GM18511 (cell line): ENCODE measurements around the gene INAVA.
"Not testable (repeated sequence)": the region's sequence is repeated elsewhere in the genome, so short reads cannot be mapped to it uniquely, and the experiment has no call there.

ENCODE experiments used
- ATAC-seq: cut with Tn5 transposase; IDR thresholded peaks from one replicate; pipeline ENCODE4 v1.9.1; 2021; ENCODE audit warnings: mild to moderate bottlenecking, moderate library complexity; ENCODE audit not compliant: unreplicated experiment

The INAVA gene

GRCh38 chr1:200917291-200917817 is 22.7 kb downstream of the INAVA start:
- no peak for ATAC-seq

GRCh38 chr1:200918006-200918405 is 23.3 kb downstream of the INAVA start:
- ATAC-seq, result no peak

- ATAC-seq, result no peak
Measured at GRCh38 chr1:200919386-200919785, 24.7 kb downstream of the INAVA start.

- no peak for ATAC-seq
Measured at GRCh38 chr1:200921571-200922110, 26.9 kb downstream of the INAVA start.

- no peak for ATAC-seq
Measured at GRCh38 chr1:200922406-200922805, 27.7 kb downstream of the INAVA start.

- no peak for ATAC-seq
Measured at GRCh38 chr1:200923601-200924000, 28.9 kb downstream of the INAVA start.

GRCh38 chr1:200925831-200926230 is 31.1 kb downstream of the INAVA start:
- ATAC-seq, result no peak

GRCh38 chr1:200929530-200930278 is 35.0 kb downstream of the INAVA start:
- ATAC-seq, result no peak

- ATAC-seq, result not testable (repeated sequence)
Measured at GRCh38 chr1:200930285-200930684, 35.6 kb downstream of the INAVA start.

- ATAC-seq, result no peak
Measured at GRCh38 chr1:200931776-200932175, 37.1 kb downstream of the INAVA start.

GRCh38 chr1:200934676-200935245 is 40.1 kb downstream of the INAVA start:
- ATAC-seq, result no peak

GRCh38 chr1:200935286-200935962 is 40.7 kb downstream of the INAVA start:
- ATAC-seq, result not testable (repeated sequence)

- ATAC-seq, result no peak
Measured at GRCh38 chr1:200938955-200939354, 44.3 kb downstream of the INAVA start.

GRCh38 chr1:200945111-200945510 is 50.4 kb downstream of the INAVA start:
- ATAC-seq, result no peak

- ATAC-seq, result no peak
Measured at GRCh38 chr1:200947059-200947566, 52.4 kb downstream of the INAVA start.

- no peak for ATAC-seq
Measured at GRCh38 chr1:200949626-200950025, 54.9 kb downstream of the INAVA start.

- ATAC-seq, result no peak
Measured at GRCh38 chr1:200951016-200951415, 56.3 kb downstream of the INAVA start.

- ATAC-seq, result no peak
Measured at GRCh38 chr1:200954434-200954833, 59.7 kb downstream of the INAVA start.

GRCh38 chr1:200958597-200958996 is 63.9 kb downstream of the INAVA start:
- no peak for ATAC-seq

GRCh38 chr1:200959411-200959921 is 64.8 kb downstream of the INAVA start:
- no peak for ATAC-seq
